ENCODE data around the gene ZNF438. TPM values are rescaled to one million over a fixed set of nuclear protein-coding genes. Genes with fewer than 3 reads are reported as not detected.

ZNF438 gene
- total RNA-seq, 1 donor from 2014 or later = 1.7 TPM

DNA sequence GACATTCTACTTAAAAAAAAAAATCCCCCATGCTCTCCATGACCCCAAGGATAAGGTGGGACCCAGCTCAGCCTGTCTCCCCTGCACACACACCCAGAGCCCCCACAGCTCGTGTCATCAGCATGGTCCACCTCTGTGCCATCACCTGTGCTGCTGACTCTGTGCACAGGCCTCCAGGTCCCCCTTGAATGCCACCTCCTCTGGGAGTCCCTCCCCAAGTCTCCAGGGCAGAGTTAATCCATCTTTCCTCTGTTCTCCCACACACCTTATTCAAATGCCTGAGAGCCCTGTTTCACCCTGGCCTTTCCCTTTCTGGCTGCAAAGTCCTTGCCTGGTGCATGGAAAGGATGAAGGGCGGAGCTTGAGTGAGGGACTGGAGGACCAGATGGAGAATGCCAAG, 208.0 kb downstream of the ZNF438 start:
- DNase-seq (ENCODE audit: low spot score in 2 of 2) = no peak
- intact Hi-C loops (cut with DNase I) = no loop called here
- Histone ChIP-seq H3K4me3 (no peak overlapping the region), H3K4me1 (peaks cover under 1 to 13% of the 10 kb centered on the region in 2 donors), H3K36me3 (no peaks in the 10 kb centered on the region), H3K27me3 (no peaks in the 10 kb centered on the region), H3K27ac (no peak overlapping the region), H3K9me3 (no peaks in the 10 kb centered on the region)
- TF ChIP-seq, protein P1, sequence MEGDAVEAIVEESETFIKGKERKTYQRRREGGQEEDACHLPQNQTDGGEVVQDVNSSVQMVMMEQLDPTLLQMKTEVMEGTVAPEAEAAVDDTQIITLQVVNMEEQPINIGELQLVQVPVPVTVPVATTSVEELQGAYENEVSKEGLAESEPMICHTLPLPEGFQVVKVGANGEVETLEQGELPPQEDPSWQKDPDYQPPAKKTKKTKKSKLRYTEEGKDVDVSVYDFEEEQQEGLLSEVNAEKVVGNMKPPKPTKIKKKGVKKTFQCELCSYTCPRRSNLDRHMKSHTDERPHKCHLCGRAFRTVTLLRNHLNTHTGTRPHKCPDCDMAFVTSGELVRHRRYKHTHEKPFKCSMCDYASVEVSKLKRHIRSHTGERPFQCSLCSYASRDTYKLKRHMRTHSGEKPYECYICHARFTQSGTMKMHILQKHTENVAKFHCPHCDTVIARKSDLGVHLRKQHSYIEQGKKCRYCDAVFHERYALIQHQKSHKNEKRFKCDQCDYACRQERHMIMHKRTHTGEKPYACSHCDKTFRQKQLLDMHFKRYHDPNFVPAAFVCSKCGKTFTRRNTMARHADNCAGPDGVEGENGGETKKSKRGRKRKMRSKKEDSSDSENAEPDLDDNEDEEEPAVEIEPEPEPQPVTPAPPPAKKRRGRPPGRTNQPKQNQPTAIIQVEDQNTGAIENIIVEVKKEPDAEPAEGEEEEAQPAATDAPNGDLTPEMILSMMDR (IDR thresholded peaks at IDR 0.05) = no peak

DNA sequence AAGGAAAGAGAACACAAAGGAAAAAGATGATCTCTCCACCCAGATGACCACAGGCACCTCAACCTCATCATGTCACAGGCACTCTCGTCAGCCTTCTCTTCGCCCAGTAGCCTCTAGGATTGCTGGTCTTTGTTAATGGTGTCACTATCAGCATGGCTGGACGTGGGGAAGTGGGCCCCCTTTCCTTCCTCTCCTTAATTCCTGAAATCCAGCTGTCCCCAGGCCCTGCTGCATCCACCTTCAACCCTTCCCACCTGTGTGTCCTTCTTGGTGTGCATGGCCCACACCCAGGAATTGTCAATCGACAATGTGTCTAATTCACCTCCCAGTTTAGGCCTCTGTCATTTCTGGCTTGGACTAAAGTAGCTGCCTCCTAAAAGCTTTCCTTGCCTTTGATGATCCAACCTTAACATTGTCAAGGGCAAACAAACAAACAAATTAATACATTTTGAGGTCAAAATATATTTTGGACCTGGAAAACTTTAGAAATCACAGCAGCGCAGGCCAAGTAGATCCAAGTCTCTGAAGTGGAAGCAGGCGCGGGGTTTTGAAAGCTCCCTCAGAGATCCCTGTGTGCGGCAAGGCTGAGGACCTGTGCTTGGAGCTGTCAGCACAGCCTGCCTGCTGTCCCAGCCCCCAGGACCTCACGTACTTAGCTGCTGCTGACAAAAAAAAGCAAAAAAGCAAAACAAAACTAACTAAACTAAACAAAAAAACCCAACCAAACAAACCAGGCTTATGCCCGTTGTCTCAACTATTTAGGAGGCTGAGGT, 208.8 kb downstream of the ZNF438 start:
- DNase-seq (ENCODE audit: low spot score in 2 of 2) = no peak
- peaks cover 6 to 21% of the 10 kb centered on the region in 2 donors for H3K4me1 ChIP-seq
- intact Hi-C loops (cut with DNase I) = no loop called here
- no peaks in the 10 kb centered on the region for H3K27me3 ChIP-seq
- TF ChIP-seq, protein P1 (IDR thresholded peaks at IDR 0.05) = no peak
- no peaks in the 10 kb centered on the region for H3K9me3 ChIP-seq
- H3K36me3 ChIP-seq = no peaks in the 10 kb centered on the region
- no peak overlapping the region for H3K4me3 ChIP-seq
- no peak overlapping the region for H3K27ac ChIP-seq

DNA sequence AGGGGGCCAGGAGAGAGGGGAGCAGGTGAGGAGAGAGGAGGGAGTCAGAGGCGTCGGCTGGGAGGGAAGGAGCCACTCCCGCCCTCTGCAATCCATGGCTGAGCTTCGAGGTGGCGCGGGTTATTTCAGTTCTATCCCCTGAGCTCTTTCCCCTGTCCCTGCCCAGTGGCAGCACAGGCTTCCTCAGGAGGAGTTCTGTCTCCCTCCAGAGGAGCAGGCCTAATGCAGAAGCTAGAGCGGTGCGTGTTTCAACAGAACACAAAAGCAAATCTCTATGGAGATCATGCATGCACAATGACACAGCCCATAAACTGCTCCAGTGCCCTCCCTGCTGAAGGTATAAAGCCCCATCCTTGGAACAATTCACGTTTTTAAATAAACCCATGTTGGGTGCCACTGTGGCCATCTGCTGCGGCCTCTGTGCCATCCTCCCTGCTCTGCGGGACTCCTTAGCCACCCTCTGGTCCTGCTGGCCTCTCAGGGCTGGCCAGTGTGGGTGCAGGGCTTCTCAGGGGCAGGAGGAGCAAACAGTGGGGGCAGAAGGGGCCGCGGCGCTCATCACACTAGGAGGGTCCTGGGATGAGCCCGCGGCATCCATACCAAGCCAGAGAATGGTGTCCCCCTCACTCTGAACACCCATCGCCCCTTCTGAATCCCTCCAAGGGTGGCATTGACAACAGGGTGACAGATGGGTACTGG, 209.5 kb downstream of the ZNF438 start:
- intact Hi-C loops (cut with DNase I) = loop anchor here (2.0 kb wide), 2 partner anchors 85 to 211 kb away; no protein-coding TSS in a partner anchor
- TF ChIP-seq, protein P1 (IDR thresholded peaks at IDR 0.05) = peak in 1 of 3 experiments; percentile 25
- no peak overlapping the region for H3K4me3 ChIP-seq
- peak overlapping the region; percentile 90 to 94 for H3K27ac ChIP-seq
- H3K9me3 ChIP-seq = no peaks in the 10 kb centered on the region
- no peak for DNase-seq (ENCODE audit: low spot score in 2 of 2)
- no peaks in the 10 kb centered on the region for H3K27me3 ChIP-seq
- peaks cover 6 to 26% of the 10 kb centered on the region in 2 donors for H3K4me1 ChIP-seq
- no peaks in the 10 kb centered on the region for H3K36me3 ChIP-seq

DNA sequence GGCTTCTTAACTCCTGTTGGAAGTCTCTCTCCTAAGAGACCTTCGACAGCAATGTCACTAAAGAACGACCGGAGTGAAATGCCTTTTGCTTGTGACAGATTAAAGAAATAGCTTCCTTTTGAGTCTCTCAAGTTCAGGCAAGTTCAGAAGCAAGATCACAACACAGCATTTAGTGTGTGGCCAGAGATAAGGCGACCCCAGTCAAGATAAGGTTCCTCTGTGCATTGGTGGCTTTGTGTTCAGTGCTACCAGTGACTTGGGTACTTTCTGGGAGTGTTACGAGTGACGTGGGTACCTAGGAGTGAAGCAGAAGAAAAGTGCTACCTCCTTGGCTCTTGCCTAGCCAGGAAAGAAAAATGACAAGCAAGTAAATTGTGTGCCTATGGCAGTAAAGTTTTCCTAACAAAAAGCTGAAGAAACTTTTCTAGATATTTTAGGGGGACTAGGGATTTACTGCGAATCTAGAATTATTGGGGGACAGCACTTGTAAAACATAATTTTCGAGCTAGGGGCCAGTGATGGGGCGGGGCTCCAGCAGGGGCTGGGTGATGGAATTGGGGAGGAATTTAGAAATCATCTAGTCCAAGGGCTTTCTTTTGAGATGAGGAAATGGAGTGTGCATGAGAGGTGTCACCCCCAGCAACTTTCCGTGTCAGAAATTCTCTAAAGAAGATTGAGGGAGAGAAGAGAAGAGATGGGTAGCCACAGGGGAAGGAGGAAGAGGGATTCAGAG, 210.2 kb downstream of the ZNF438 start:
- Histone ChIP-seq H3K4me3 (no peak overlapping the region), H3K9me3 (no peaks in the 10 kb centered on the region), H3K27me3 (no peaks in the 10 kb centered on the region), H3K4me1 (peaks cover 6 to 31% of the 10 kb centered on the region in 2 donors), H3K27ac (peak overlapping the region; percentile 90 to 94), H3K36me3 (no peaks in the 10 kb centered on the region)
- DNase-seq (ENCODE audit: low spot score in 2 of 2) = no peak
- TF ChIP-seq, protein P1 (IDR thresholded peaks at IDR 0.05) = no peak
- intact Hi-C loops (cut with DNase I) = loop anchor here (2.0 kb wide), 2 partner anchors 85 to 211 kb away; no protein-coding TSS in a partner anchor

DNA sequence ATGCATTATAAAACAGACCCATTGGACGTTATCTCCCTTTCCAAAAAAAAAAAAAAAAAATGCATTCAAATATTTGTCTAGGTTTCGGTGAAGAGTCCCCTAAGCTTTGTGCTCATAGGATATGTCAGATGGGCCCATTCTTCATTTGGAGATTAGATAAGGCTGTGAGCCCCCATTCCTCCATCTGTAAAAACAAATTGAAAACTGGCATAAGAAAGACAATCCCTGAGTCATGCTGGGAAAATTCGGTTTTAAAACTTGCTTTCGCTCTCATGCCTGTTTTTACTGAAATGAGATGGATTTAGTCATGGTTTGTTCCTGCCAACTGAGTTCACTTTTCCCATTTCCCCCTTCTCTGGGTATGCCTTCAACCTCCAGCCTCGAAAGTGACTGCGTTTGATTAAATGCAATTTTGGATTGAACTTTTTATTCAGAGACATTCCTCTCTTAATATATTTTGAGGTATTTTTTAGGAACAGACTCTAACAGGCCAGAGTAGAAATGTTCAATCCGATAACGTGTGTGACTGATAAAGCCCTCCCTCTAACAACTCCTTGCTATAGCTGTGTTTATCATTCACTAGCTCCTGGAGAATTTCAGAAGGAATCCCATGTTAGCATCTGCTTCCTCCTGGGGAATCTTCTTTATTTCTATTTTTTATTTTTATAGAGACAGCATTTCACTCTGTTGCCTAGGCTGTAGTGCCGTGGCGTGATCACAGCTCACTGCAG, 211.2 kb downstream of the ZNF438 start:
- Histone ChIP-seq H3K27me3 (no peaks in the 10 kb centered on the region), H3K4me1 (peaks cover 6 to 37% of the 10 kb centered on the region in 2 donors), H3K9me3 (no peaks in the 10 kb centered on the region), H3K36me3 (no peaks in the 10 kb centered on the region), H3K4me3 (peak overlapping the region; percentile 39 to 67), H3K27ac (peak overlapping the region; percentile 90 to 94)
- intact Hi-C loops (cut with DNase I) = loop anchor here (1.0 to 2.0 kb wide), 3 partner anchors 36 to 212 kb away; no protein-coding TSS in a partner anchor
- TF ChIP-seq, protein P1 (IDR thresholded peaks at IDR 0.05) = no peak
- DNase-seq (ENCODE audit: low spot score in 2 of 2) = no peak

Data from ascending aorta (tissue), 2 donors.